ENCODE results near the gene ZMYND8. TPM values are rescaled to one million over a fixed set of nuclear protein-coding genes. Genes with fewer than 3 reads are reported as not detected.
"Not testable (repeated sequence)": the region's sequence is repeated elsewhere in the genome, so short reads cannot be mapped to it uniquely, and the experiment has no call there.

The ZMYND8 gene
- total RNA-seq, 1 donor from 2014 or later: 19.9 TPM

DNA sequence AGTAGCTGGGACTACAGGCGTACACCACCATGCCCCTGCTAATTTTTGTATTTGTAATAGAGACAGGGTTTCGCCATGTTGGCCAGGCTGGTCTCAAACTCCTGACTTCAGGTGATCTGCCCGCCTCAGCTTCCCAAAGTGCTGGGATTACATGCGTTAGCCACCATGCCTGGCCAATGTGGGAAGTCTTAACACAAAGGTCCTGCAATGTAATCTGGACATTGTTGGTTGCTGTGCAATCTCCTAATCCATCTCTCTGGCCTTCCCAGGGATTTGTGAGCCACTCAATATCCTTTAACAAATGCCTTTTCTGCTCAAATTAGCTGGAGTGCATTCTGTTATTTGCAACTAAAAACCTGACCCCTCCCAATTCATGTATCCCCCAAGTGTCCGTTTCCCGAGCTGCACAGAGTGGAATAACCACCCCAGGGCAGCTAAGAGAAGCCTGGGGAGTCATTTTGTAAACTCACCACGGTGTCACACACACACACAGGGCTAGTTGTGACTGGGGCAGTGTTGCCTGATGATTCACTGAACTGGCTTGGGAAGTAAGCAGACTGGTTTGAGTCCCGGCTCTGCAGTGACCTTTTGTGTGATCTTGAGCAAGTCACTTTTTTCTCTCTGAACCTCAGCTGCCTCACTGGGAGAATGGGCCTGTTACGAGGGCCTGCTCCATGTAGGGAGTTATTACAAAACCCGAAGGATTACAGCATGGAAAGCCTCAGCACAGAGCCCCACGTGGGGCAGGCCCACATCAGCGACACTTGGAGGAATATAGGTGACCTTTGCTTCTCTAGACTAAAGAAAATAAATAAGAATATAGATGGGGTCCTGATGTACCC, 152.3 kb downstream of the ZMYND8 start:
- DNase-seq (ENCODE audit: low read depth, low spot score): no peak

DNA sequence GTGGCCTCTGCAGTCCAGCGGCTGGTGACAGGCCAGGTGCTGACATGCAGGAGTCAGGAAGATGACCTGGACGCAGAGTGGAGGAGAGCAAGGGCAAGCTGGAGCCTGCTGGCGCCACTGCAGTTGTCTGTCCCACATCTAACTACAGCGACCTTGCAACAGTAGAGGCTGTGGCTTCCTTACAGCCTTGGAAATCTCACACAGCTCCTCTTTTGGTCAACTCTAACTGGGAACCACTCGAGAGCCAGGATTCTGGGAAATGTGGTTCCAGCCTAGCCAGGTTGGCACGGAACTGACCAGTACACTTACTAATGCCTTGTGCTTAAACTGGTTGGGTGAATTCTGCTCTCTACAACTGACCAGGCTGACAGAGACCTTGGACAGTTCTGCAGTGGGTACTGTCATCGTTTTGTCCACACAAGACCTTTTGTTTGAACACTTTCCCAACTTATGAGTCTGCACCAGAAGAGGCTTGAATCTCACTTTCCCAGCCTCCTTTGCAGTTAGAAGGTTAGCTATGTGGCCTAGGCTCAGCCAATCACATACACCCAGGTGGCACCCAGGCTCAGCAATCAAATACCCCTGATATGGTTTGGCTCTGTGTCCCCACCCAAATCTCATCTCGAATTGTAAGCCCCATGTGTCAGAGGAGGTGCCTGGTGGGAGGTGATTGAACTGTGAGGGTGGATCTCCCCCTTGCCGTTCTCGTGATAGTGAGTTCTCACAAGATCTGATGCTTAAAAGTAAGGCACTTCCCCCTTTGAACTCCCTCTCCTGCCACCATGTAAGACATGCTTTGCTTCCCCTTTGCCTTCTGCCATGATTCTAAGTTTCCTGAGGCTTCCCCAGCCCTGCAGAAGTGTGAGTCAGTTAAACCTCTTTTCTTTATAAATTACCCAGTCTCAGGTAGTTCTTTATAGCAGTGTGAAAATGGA, 153.5 kb downstream of the ZMYND8 start:
- DNase-seq (ENCODE audit: low read depth, low spot score): no peak

DNA sequence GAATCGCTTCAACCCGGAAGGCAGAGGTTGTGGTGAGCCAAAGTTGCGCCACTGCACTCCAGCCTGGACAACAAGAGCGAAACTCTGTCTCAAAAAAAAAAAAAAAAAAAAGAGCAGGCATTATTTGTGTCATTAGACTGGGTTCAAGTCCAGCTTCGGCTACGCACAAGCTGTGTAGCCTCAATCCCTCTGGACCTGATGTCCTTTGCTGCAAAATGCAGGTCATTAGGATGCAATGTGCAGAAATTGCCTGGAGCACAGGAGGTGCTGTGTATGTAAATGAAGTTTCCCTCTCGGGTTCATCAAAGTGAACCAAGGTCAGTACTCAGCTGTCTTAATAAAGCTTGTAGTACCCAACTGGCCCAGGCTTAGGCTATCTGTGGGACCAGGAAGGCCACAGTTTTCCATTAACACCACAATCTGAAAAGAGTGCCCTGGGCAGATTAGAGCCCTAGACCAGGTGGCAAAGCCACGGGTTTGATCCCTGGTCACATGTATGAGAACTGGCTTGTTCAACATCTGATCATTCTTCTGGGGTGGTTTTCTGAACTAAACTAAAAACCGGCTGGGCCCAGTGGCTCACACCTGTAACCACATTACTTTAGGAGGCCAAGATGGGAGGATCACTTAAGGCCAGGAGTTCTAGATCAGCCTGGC, 155.3 kb downstream of the ZMYND8 start:
- DNase-seq (ENCODE audit: low read depth, low spot score): no peak

DNA sequence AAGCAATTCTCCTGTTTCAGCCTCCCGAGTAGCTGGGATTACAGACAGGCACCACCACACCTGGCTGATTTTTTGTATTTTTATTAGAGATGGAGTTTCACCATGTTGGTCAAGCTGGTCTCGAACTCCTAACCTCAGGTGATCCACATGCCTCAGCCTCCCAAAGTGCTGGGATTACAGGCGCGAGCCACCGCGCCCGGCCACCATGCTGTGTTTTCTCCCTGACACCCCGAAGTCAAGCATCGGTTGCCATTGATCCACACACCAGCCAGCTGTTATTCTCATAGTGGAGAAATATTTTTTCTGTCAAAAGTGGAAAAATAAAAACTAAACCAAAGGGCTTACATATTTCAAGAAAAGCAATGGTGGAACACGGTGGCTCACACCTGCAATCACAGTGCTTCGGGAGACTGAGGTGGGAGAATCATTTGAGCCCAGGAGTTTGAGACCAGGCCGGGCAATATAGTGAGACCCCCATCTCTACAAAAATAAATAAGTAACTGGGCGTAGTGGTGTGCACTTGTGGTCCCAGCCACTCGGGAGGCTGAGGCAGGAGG, 157.4 kb downstream of the ZMYND8 start:
- no peak for DNase-seq (ENCODE audit: low read depth, low spot score)

DNA sequence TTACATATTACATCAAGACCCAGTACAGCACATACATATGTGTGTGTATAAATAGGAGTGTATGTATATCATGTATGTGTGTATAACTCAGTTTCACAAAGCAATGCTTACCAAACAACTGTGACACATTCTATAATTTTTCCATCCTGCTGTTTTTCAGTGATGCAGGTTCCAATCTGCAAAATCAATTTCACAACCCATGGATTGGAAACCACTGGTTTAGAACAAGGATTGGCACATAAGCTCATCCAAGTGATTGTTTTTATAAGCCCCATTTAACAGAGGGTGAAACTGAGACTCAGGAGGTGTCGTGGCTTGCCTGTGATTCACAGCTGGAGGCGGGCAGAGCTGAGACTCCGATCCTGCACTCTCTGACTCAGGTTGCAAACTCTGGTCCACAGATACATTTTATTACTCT, 158.2 kb downstream of the ZMYND8 start:
- no peak for DNase-seq (ENCODE audit: low read depth, low spot score)

DNA sequence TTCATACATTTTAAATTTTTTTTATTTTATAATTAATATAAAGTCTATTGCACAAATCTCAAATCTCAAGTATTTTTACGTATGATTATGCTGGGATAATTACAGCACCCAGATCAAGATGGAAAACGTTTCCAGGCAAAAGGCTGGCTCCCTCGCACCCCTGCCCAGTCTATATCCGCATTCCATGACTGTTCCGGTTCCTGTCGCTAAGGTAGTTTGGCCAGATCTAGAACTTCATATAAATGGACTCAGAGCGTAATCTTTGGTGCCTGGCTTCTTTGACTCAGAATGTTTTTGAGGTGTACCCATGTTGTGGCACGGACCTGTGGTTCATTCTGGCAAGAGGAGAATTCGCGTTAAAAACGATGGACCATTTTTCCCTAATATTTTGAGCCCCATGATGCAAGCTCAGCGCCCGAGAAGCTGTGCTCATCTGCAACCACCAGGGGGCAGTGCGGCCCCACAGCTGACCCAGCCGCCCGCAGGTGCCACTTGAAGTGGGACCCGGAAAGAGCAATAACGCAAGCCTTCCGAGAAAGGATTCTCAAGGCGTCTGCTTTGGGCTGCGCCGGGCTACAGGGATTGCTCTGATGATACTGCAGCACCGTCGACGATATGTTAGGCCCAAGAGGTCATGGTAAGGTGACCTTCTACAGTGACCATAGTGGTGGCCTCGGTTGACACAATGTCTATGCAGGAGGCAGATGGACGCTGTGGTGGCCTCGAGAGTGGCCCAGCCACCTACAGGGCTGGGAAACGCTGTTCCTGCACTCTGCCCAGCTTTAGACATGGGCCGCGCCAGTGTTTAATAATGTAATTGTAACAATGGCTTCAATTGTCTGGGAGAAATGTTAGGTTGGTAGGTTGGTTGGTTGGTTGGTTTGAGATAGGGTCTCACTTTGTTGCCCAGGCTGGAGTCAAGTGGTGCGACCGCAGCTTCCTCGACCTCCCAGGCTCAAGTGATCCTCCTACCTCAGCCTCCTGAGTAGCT, 160.1 kb downstream of the ZMYND8 start:
- DNase-seq (ENCODE audit: low read depth, low spot score): peak; percentile 17

DNA sequence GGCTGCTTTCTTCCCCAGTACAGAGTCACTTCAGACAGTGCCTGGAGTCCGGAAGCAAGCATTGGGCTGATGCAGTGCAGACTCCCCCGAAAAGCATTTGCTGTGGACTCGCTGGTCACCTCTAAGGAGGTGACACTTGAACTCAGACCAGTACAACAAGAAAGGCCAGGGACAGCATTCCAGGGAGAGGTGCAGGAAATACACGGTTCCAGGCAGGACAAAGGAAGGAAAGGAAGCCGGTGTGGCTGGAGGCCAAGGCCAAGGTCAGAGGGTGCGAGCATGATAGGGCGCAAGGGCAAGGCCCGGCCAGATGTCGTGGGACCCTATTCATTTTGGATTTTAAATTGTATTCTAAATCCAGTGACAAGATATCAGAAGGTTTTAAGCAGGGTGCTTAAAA, 160.9 kb downstream of the ZMYND8 start:
- no peak for DNase-seq (ENCODE audit: low read depth, low spot score)

DNA sequence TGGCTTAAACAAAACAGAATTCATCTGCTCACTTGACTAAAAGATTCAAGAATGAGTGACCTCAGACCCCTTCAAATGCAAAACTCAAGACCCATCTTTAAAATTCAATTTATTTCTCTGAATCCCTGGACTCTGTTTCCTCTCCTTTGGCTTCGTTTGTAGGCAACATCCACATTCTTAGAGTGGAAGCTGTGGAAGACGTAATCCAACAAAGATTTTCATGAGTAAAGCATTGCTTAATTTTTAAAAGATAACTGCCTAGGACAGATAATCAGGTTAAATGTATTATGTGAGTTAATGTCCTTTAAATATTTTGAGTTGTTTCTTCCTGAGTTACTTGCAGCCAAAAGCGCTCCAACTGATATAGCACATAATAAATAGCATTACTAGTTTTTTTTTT, 164.5 kb downstream of the ZMYND8 start:
- DNase-seq (ENCODE audit: low read depth, low spot score): no peak

DNA sequence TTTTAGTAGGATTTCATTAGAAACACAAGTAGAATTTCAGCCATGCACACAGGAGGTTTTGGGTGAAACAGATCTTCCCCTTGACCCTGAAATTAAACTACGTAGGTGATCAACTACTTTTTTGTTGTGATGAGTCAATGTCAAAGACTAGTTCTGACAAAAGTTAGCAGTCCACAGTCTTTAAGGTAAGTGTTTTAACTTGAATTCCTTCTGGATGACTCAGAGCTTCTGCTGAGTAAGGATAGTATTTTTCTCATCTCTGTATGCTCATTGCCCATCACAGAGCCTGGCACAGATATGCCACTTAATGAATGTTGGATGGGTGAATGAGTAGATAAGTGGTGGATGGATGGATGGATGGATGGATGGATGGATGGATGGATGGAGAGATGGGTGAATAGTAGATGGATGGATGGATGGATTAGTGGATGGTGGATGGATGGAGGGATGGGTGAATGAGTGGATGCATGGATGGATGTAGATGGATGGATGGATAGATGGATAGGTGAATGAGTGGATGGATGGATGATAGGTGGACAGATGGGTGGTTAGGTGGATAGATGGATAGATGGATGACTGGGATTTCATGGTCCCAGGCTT, 165.3 kb downstream of the ZMYND8 start:
- no peak for DNase-seq (ENCODE audit: low read depth, low spot score)

DNA sequence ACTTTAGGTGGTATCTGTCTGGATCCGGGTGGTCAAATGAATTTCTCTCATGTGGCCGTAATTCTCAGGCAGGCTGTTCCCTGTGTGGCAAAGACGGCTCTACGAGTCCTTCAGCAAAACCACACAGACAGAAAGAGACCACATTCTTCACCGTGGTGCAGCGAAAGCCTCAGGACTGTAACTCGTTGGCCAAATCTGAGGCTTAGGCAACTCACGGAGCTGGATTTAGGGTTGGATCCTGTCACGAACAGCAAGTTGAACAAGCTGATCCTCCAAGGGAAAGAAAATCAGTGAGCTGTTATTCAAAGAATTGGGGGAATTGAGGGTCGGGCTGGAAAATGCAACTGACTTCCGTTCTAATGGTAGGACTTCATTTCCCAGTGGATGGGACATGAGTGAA, 167.4 kb downstream of the ZMYND8 start:
- DNase-seq (ENCODE audit: low read depth, low spot score): no peak

DNA sequence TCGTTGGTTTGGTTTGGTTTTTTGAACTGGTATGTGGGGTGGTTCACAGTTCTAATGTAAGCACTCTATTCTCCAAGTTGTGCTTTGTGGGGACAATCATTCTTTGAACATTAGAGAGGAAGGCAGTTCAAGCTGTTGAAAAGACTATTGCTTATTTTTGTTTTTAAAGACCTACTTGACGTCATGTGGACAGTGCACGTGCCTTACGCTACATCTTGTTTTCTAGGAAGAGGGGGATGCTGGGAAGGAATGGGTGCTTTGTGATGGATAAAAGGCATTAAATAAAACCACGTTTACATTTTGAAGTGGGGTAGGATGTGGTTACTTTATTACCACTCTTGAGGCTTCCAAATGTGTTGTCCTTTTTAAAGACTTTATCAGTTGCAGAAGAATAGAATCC, 168.0 kb downstream of the ZMYND8 start:
- DNase-seq (ENCODE audit: low read depth, low spot score): no peak

DNA sequence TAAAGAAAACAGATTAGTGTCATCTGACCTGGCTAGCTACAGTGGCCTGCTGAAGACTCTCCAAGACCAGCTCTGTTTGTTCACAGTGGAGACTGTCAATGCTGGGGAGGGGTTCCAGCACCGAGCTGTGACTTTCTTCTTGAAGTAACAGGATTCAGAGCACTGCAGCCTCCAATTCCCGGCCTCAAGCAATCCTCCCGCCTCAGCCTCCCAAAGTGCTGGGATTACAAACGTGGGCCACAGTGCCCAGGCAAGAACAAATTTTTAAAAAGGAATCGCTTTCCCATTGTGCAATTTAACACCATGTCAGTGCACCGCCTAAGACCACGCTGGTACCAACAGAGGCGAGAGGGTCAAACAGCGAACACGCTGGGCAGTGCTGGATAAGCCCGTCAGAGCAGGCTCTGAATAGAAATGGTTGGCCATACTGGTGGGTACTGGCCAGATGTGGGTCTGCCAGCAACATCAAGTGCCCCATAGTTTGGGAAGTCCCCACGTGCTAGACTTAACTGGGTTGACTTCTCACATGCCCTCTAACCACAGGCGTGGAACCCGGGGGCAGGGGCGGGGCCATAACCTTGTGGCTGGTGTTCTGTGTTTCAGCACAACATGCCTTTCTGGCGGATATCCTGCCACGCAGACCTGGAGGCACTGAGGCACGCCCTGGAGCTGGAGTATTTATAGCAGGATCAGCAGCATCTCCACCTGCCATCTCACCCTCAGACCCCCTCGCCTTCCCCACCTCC, 168.9 kb downstream of the ZMYND8 start:
- DNase-seq (ENCODE audit: low read depth, low spot score): no peak

DNA sequence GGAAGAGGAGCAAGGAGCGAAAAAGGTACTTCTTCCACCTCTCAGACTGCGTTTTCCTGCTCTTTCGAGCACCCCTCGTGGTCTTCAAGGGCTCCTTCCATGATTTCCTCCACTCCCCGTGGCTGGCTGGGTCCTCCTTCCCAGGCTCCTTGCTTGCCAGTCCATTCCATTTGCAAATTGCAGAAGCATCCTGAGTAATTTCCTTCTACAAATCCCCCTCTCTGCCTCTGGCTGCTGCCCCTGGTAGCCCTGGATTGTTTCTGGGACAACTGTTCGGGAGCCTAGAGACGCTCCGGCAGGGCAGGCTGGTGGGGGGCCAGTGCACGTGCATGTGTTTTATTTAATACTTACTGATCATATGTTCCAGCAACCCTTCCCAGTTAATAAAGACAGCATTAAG, 173.1 kb downstream of the ZMYND8 start:
- DNase-seq (ENCODE audit: low read depth, low spot score): no peak

DNA sequence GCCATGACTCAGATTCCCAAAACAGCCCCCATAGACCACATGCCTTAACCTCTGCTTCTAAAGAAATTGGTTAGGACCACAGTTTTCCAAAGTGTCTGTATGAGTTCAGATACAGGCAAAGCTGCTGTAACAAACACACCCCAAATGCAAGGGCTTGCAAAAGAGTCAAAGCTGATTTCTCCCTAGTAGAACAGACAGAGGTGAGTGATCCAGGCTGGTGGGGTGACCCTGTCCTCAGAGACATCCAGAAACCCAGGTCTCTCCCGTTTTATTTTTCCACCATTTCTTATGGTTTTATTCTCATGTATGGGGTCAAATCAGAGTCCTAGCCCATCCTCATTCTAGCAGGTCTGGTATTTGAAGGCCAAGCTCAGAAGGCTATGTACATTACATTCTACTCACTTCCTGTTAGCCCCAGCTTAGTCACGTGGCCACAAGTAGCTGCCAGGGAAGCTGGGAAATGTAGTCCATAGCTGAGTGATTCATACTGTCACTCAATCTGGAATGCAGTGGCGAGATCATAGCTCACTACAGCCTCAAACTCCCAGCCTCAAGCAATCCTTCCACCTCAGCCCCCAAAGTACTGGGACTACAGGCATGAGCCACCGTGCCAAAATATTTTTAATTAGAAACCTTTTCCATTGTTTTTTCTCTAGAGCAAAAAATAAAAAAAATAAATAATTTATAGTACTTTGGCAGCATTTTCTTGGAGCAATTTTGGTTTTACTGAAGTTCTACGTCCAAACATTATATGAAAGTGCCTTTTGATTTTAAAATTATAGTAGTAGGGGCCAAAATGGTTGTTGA, 175.2 kb downstream of the ZMYND8 start:
- DNase-seq (ENCODE audit: low read depth, low spot score): peak; percentile 52

DNA sequence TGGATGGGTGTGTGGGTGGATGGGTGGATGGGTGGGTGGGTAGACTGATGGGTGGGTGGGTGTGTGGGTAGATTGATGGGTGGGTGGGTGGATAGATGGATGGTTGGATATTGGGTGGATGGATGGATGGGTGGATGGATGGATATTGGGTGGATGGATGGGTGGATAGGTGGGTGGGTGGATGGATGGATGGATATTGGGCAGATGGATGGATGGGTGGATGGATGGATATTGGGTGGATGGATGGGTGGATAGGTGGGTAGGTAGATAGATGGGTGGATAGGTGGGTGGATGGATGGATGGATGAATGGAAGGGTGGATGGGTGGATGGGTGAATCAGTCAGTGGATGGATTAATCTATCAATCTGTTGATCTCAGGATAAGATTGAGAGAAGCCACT, 177.2 kb downstream of the ZMYND8 start:
- DNase-seq (ENCODE audit: low read depth, low spot score): no peak

DNA sequence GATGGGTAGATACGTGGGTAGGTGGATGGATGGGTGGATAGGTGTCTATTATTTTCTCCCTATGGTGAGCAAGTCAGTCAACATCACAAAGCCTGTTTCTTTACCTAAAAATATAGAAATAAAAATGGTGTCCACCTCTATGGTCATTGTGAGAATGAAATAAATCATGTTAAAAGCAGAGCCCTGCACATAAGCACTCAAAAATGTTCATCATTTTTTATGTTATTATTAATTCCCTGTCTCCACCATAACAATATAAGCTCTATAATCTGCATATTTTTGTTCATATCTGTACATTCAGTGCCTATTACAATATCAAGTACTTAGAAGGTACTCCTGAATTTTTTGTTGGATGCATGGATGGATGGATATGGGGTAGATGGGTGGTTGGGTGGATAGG, 177.6 kb downstream of the ZMYND8 start:
- DNase-seq (ENCODE audit: low read depth, low spot score): no peak

DNA sequence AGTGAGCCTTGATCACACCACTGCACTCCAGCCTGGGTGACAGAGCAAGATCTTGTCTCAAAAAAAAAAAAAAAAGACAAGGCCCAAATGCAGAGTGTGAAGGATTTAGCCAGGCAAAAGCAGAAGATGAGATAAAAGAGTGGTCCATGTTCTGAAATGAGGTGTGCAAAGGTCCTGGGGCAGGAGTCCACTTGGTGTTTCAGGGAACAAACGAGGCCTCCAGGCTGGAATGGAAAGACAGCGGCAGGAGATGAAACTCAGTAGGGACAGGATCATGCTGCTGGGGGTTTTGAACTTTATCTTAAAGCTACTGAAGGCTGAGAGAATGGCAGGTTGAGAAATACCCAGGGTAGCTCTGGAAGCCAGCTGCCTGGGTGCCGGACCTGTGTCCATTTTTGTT, 178.2 kb downstream of the ZMYND8 start:
- no peak for DNase-seq (ENCODE audit: low read depth, low spot score)

DNA sequence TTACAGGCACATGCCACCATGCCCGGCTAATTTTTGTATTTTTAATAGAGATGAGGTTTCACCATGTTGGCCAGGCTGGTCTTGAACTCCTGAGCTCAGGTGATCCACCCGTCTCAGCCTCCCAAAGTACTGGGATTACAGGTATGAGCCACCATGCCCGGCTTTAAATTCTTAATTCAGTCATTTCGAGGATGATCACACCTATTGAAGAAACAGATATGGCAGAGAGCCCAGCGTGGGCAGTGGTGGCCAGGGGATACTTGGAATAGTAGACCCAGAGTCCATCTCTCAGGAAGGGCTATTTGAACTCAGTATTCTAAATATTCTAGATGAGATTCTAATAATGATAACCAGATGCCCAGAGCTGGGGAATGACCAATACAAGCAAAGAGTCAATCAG, 180.3 kb downstream of the ZMYND8 start:
- DNase-seq (ENCODE audit: low read depth, low spot score): not testable (repeated sequence)
